ENCODE results near the gene CAMK1G. TPM values are rescaled to one million over a fixed set of nuclear protein-coding genes. Genes with fewer than 3 reads are reported as not detected.

Gene CAMK1G
- total RNA-seq, 1 donor from 2014 or later, result 0.21 TPM

DNA sequence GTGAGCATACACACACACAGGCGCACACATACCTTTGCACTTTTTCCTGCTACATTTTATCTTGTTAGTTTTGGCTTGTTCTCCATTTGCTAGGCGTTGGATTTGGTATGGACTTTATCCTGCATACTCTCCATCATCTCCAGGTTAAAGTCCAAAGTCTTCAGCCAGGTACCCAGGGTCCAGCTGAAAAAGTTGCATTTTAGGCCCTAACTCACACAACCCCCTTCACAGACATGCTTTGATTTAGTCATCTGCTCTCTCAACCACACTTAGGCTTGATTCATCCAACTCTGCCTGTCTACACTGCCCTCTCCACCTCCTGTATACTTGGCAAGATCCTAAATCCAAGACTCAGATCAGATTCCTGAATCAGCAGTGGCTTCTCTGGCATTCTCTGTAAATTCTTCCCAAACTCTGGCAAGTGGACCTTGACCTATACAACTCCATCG lies 79.4 kb downstream of the CAMK1G start:
- no peak overlapping the region for H3K4me3 ChIP-seq (ENCODE audit: low read depth, low read length)
- TF ChIP-seq, protein P1, sequence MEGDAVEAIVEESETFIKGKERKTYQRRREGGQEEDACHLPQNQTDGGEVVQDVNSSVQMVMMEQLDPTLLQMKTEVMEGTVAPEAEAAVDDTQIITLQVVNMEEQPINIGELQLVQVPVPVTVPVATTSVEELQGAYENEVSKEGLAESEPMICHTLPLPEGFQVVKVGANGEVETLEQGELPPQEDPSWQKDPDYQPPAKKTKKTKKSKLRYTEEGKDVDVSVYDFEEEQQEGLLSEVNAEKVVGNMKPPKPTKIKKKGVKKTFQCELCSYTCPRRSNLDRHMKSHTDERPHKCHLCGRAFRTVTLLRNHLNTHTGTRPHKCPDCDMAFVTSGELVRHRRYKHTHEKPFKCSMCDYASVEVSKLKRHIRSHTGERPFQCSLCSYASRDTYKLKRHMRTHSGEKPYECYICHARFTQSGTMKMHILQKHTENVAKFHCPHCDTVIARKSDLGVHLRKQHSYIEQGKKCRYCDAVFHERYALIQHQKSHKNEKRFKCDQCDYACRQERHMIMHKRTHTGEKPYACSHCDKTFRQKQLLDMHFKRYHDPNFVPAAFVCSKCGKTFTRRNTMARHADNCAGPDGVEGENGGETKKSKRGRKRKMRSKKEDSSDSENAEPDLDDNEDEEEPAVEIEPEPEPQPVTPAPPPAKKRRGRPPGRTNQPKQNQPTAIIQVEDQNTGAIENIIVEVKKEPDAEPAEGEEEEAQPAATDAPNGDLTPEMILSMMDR (IDR thresholded peaks at IDR 0.05; ENCODE audit: insufficient read depth, low read length, poor library complexity, severe bottlenecking), result no peak
- no peaks in the 10 kb centered on the region for H3K36me3 ChIP-seq (ENCODE audit: control insufficient read depth, insufficient read depth, low read length)
- H3K27me3 ChIP-seq (ENCODE audit: control insufficient read depth, insufficient read depth, low read length), result no peaks in the 10 kb centered on the region
- DNase-seq (ENCODE audit: low read depth), result no peak

Other genes with a start within 250 kb of the CAMK1G start
- gene LAMB3, start 68.7 kb downstream of the CAMK1G start, total RNA-seq, result 343 and 348 TPM in 2 replicates
- gene G0S2, start 91.7 kb downstream of the CAMK1G start, total RNA-seq, result 112 and 164 TPM in 2 replicates
- 2.0 and 2.1 TPM in 2 replicates for gene HSD11B1, start 121.1 kb downstream of the CAMK1G start, total RNA-seq
- gene TRAF3IP3, start 172.3 kb downstream of the CAMK1G start, total RNA-seq, result not detected in 2 replicates
- 12.4 and 12.7 TPM in 2 replicates for gene C1orf74, start 200.8 kb downstream of the CAMK1G start, total RNA-seq
- 90.1 and 99.7 TPM in 2 replicates for gene IRF6, start 222.4 kb downstream of the CAMK1G start, total RNA-seq
- 14.6 and 15.7 TPM in 2 replicates for gene UTP25, start 244.3 kb downstream of the CAMK1G start, total RNA-seq

All from kidney epithelial cell (primary cell).